ENCODE measurements around the gene TST.

- TF ChIP-seq, protein P1, sequence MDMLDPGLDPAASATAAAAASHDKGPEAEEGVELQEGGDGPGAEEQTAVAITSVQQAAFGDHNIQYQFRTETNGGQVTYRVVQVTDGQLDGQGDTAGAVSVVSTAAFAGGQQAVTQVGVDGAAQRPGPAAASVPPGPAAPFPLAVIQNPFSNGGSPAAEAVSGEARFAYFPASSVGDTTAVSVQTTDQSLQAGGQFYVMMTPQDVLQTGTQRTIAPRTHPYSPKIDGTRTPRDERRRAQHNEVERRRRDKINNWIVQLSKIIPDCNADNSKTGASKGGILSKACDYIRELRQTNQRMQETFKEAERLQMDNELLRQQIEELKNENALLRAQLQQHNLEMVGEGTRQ (IDR thresholded peaks at IDR 0.05; ENCODE audit: borderline replicate concordance, low read depth, low read length) = no peak
- no peak for TF ChIP-seq YY1 (IDR thresholded peaks at IDR 0.05; ENCODE audit: low read depth)
- TF ChIP-seq CTCF (IDR thresholded peaks at IDR 0.05) = no peak
- TF ChIP-seq, protein P2, sequence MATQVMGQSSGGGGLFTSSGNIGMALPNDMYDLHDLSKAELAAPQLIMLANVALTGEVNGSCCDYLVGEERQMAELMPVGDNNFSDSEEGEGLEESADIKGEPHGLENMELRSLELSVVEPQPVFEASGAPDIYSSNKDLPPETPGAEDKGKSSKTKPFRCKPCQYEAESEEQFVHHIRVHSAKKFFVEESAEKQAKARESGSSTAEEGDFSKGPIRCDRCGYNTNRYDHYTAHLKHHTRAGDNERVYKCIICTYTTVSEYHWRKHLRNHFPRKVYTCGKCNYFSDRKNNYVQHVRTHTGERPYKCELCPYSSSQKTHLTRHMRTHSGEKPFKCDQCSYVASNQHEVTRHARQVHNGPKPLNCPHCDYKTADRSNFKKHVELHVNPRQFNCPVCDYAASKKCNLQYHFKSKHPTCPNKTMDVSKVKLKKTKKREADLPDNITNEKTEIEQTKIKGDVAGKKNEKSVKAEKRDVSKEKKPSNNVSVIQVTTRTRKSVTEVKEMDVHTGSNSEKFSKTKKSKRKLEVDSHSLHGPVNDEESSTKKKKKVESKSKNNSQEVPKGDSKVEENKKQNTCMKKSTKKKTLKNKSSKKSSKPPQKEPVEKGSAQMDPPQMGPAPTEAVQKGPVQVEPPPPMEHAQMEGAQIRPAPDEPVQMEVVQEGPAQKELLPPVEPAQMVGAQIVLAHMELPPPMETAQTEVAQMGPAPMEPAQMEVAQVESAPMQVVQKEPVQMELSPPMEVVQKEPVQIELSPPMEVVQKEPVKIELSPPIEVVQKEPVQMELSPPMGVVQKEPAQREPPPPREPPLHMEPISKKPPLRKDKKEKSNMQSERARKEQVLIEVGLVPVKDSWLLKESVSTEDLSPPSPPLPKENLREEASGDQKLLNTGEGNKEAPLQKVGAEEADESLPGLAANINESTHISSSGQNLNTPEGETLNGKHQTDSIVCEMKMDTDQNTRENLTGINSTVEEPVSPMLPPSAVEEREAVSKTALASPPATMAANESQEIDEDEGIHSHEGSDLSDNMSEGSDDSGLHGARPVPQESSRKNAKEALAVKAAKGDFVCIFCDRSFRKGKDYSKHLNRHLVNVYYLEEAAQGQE (IDR thresholded peaks at IDR 0.05; ENCODE audit: low read depth, low read length) = no peak
- TF ChIP-seq, protein P3, sequence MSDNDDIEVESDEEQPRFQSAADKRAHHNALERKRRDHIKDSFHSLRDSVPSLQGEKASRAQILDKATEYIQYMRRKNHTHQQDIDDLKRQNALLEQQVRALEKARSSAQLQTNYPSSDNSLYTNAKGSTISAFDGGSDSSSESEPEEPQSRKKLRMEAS (IDR thresholded peaks at IDR 0.05; ENCODE audit: low read depth) = no peak
- TF ChIP-seq USF1 (IDR thresholded peaks at IDR 0.05; ENCODE audit: borderline replicate concordance, low read depth) = no peak
- TF ChIP-seq RCOR1 (IDR thresholded peaks at IDR 0.05; ENCODE audit: low read length) = no peak
- TF ChIP-seq PBX3 (IDR thresholded peaks at IDR 0.05) = no peak
- TF ChIP-seq, protein P4, sequence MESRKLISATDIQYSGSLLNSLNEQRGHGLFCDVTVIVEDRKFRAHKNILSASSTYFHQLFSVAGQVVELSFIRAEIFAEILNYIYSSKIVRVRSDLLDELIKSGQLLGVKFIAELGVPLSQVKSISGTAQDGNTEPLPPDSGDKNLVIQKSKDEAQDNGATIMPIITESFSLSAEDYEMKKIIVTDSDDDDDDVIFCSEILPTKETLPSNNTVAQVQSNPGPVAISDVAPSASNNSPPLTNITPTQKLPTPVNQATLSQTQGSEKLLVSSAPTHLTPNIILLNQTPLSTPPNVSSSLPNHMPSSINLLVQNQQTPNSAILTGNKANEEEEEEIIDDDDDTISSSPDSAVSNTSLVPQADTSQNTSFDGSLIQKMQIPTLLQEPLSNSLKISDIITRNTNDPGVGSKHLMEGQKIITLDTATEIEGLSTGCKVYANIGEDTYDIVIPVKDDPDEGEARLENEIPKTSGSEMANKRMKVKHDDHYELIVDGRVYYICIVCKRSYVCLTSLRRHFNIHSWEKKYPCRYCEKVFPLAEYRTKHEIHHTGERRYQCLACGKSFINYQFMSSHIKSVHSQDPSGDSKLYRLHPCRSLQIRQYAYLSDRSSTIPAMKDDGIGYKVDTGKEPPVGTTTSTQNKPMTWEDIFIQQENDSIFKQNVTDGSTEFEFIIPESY (IDR thresholded peaks at IDR 0.05; ENCODE audit: borderline replicate concordance, low read depth) = no peak
These were observed 53.6 kb downstream of the TST start for GRCh38 chr22:36965696-36966095.

Data from SK-N-SH (cell line).